Fibroblast of the aortic adventitia (primary cell): ENCODE results near the gene ULK4. TPM values are rescaled to one million over a fixed set of nuclear protein-coding genes. Genes with fewer than 3 reads are reported as not detected.

Experiments
- DNase-seq: peaks from one replicate; pipeline ENCODE4 v3.0.0-alpha.2; 2010; ENCODE audit warnings: low read depth
- H3K4me3 ChIP-seq: 2 replicates; pipeline ENCODE4 v1.5.1; 2011; ENCODE audit warnings: low read depth, mild to moderate bottlenecking, control low read depth, low read length, moderate library complexity
- CTCF ChIP-seq: IDR thresholded peaks from 2 replicates; pipeline ENCODE4 v1.5.1; 2011; ENCODE audit warnings: mild to moderate bottlenecking, low read length, control low read depth, inconsistent platforms; ENCODE audit not compliant: insufficient read depth
- total RNA-seq: library from RNA; depleted of rRNA; stranded (reverse); fragments of >200 nt; gene quantifications from 2 replicates; pipeline ENCODE4 v1.2.3, GENCODE V29; 2012; ENCODE audit warnings: low replicate concordance

The ULK4 gene
- total RNA-seq, 1 donor, result 16.1 TPM

GRCh38 chr3:42001777-42002176 is 39.9 kb upstream of the ULK4 start:
- DNase-seq, result no peak
- no peak overlapping the region for H3K4me3 ChIP-seq
- TF ChIP-seq CTCF, result no peak

GRCh38 chr3:41999909-42000308 is 38.0 kb upstream of the ULK4 start:
- H3K4me3 ChIP-seq, result no peak overlapping the region
- no peak for TF ChIP-seq CTCF
- no peak for DNase-seq

GRCh38 chr3:41997702-41998550 is 36.0 kb upstream of the ULK4 start:
- DNase-seq, result peak; percentile 37
- H3K4me3 ChIP-seq, result no peak overlapping the region
- TF ChIP-seq CTCF, result peak; percentile 61

- DNase-seq, result no peak
- H3K4me3 ChIP-seq, result no peak overlapping the region
- no peak for TF ChIP-seq CTCF
Measured at GRCh38 chr3:41991437-41991836, 29.5 kb upstream of the ULK4 start.

- DNase-seq, result no peak
- no peak for TF ChIP-seq CTCF
- H3K4me3 ChIP-seq, result no peak overlapping the region
Measured at GRCh38 chr3:41989518-41989917, 27.6 kb upstream of the ULK4 start.

- no peak for TF ChIP-seq CTCF
- no peak for DNase-seq
- H3K4me3 ChIP-seq, result no peak overlapping the region
Measured at GRCh38 chr3:41987627-41988026, 25.7 kb upstream of the ULK4 start.
